HG03064 (cell line): Measurements from ENCODE around the gene TNFRSF1A.

Experiments used
- ATAC-seq: cut with Tn5 transposase; IDR thresholded peaks from one replicate; pipeline ENCODE4 v1.9.1; 2021; ENCODE audit warnings: low read depth; ENCODE audit not compliant: unreplicated experiment

TNFRSF1A gene

GRCh38 chr12:6341417-6342139, at the start of gene TNFRSF1A:
TSS of gene TNFRSF1A (minus strand) at chr12:6342076. CDS start at chr12:6341814, 262 bp downstream.
- ATAC-seq, result no peak

- no peak for ATAC-seq
Observed at GRCh38 chr12:6391013-6391412, 49.1 kb upstream of the TNFRSF1A start.

- no peak for ATAC-seq
Observed at GRCh38 chr12:6390084-6390799, 48.4 kb upstream of the TNFRSF1A start.

- no peak for ATAC-seq
Observed at GRCh38 chr12:6387541-6387940, 45.7 kb upstream of the TNFRSF1A start.

- no peak for ATAC-seq
Observed at GRCh38 chr12:6386491-6386890, 44.6 kb upstream of the TNFRSF1A start.

- ATAC-seq, result no peak
Observed at GRCh38 chr12:6386038-6386437, 44.2 kb upstream of the TNFRSF1A start.

GRCh38 chr12:6384499-6385436, 42.9 kb upstream of the TNFRSF1A start:
- no peak for ATAC-seq

- no peak for ATAC-seq
Observed at GRCh38 chr12:6383572-6384498, 42.0 kb upstream of the TNFRSF1A start, which contains the start of gene LTBR. TSS of gene LTBR (plus strand) at chr12:6384162. CDS start at chr12:6384359, 197 bp downstream.

GRCh38 chr12:6382982-6383381, 41.1 kb upstream of the TNFRSF1A start:
- no peak for ATAC-seq

- ATAC-seq, result no peak
Observed at GRCh38 chr12:6382371-6382770, 40.5 kb upstream of the TNFRSF1A start.

- ATAC-seq, result no peak
Observed at GRCh38 chr12:6380141-6381121, 38.6 kb upstream of the TNFRSF1A start.

- no peak for ATAC-seq
Observed at GRCh38 chr12:6378709-6379472, 37.0 kb upstream of the TNFRSF1A start.

- ATAC-seq, result no peak
Observed at GRCh38 chr12:6377667-6377994, 35.8 kb upstream of the TNFRSF1A start.

GRCh38 chr12:6376870-6377666, 35.2 kb upstream of the TNFRSF1A start:
- ATAC-seq, result no peak

- no peak for ATAC-seq
Observed at GRCh38 chr12:6376079-6376869, 34.4 kb upstream of the TNFRSF1A start.

- no peak for ATAC-seq
Observed at GRCh38 chr12:6375269-6376078, 33.6 kb upstream of the TNFRSF1A start, which contains the start of gene SCNN1A. TSS of gene SCNN1A (minus strand) at chr12:6375563. CDS start at chr12:6374783, 780 bp downstream.
